Measurements from ENCODE around the gene NRL.

NRL gene

DNA sequence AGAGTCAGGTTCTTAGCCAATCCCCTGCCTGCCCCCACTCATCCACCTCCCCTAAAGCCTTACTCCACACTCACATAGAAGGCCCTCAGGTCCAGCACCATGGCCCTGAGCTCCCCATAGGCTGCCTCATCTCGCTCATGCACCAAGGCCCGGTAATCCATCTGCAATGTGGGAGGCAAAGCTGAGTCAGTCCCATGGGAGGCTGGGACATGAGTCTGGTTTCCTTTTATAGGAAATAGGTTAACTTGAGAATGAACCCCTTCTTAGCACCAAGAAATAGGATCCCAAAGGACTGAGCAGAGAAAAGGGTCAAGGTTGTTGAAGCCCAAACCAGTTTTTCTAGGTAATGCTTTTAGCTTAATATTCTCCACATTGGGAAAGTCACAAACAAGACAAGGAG is 28.8 kb upstream of the NRL start:
- no peak for DNase-seq

- peak; percentile 100 for DNase-seq
Observed at GRCh38 chr14:24141097-24141880, 26.5 kb upstream of the NRL start, which contains the start of gene EMC9. Gene EMC9, minus strand, starts transcription at chr14:24141591. Its CDS starts 287 bp downstream, at chr14:24141304.

DNA sequence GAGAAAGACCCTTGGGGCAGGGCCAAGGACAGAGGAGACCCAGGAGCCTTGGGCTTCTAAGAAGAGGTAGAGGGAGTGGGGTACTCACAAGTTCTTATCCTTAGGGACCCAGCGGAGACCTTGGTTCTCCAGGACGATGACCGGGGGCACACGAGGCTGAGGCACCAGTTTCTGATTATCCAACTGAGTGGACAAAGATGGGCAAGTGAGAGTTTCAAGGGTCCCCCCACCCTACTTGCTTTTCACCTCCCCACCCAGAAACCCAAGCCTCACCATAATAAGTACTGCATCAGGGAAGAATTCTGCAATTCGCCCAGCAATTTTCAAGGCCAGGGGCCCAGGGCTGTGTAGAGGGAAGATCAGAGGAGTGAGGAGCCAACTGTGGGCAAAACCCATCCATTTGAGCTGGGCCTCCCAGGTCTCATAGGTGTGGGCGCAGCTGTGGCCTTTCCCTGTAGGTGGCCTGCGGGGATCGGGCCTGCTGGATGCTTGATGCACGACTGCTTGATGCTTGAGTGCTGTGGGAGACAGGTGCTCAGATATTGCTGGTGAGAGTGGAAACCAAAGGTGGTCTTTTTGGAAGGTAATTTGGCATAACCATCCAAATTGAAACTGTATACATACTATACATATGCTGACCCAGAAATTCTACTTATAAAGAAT is 24.7 kb upstream of the NRL start:
- peak; percentile 46 to 58 for DNase-seq

DNA sequence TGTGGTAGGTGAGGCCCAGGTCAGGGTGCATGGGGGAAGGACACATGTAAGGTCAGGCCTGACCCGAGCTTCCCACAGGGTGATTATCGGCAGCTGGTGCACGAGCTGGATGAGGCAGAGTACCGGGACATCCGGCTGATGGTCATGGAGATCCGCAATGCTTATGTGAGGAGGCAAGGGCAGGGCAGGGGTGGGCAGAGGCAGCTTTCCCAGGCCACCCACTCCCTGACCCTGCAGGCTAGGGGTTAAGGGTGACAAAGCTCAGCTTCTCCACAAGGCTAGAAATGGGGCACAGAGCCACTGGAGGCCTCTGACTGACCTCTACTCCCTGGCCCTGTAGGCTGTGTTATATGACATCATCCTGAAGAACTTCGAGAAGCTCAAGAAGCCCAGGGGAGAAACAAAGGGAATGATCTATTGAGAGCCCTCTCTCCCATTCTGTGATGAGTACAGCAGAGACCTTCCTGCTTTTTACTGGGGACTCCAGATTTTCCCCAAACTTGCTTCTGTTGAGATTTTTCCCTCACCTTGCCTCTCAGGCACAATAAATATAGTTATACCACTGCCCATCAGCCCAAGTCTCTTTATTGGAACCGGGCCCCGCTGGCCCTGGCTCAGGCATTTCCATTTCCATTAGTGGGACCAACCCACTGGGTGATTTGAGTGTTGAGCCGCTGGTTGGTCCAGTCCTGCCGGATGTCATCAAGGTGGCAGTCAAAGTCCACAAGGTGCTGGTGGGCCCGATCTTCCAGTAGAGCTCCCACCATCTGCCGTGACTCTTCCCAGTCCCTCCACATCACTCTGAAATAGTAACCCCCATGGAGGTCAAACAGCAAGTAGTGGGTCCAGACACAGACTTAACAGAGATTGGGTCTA is 23.9 kb upstream of the NRL start:
- no peak for DNase-seq

GRCh38 chr14:24137529-24138395 is 23.0 kb upstream of the NRL start:
- no peak for DNase-seq

DNA sequence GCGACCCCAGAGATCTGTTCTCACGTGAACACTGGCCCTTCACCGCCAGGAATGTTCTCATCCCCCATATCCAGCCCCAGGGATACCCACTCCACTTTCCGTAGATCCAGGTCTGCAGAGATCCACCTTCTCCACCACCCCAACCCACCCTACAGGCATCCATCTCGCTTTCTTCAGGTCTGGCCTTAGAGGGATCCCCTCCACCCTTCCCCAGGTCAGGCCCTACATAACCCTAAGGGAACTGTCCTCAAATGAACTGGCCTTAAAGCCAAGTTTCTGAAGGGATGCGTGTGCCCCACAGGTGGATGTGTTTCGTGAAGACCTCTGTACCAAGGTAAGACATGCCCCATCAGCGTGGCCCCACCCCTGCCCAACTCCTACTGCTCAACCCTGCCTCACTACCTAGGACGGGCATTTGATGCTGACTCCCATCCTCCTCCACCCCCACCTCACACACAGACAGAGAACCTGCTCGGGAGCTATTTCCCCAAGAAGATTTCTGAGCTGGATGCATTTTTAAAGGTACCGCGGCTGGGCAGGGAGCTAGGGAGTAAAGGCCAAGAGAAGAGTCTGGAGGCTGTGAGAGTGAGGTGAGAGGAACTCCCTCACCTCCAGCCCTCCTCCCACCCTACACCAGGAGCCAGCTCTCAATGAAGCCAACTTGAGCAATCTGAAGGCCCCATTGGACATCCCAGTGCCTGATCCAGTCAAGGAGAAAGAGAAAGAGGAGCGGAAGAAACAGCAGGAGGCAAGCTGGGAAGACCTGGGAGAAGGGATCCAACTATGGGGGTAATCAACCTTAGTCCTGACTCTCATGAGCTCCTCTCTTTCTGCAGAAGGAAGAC is 22.2 kb upstream of the NRL start:
- peak in 1 of 2 experiments; percentile 42 for DNase-seq

- DNase-seq = peak; percentile 95
Observed at GRCh38 chr14:24135834-24136683, 21.3 kb upstream of the NRL start, which contains the start of gene PSME1. Gene PSME1, plus strand, starts transcription at chr14:24136194. Its CDS starts 69 bp downstream, at chr14:24136263.

GRCh38 chr14:24135584-24135833 is 20.8 kb upstream of the NRL start:
- no peak for DNase-seq

- DNase-seq = no peak
Observed at GRCh38 chr14:24133735-24134134, 19.0 kb upstream of the NRL start.

DNA sequence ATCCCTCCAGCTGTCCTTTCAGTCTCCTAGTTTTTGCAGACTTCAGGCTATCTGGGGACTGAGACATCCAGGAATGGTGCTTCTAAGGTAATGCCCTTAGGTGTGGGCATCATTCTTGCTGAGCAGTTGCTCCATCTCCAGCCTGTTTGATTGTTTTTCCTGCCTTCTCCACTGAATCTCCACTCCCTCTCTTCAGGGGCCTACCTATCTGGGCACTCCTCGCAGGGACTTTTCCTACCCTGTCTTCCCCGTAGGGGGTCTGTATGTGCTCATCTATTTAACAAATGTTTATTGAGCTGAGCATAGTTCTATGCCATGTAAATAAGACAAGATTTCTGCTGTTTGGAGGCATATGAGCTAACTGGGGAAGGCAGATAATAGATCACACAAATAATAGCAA is 18.2 kb upstream of the NRL start:
- DNase-seq = no peak

DNA sequence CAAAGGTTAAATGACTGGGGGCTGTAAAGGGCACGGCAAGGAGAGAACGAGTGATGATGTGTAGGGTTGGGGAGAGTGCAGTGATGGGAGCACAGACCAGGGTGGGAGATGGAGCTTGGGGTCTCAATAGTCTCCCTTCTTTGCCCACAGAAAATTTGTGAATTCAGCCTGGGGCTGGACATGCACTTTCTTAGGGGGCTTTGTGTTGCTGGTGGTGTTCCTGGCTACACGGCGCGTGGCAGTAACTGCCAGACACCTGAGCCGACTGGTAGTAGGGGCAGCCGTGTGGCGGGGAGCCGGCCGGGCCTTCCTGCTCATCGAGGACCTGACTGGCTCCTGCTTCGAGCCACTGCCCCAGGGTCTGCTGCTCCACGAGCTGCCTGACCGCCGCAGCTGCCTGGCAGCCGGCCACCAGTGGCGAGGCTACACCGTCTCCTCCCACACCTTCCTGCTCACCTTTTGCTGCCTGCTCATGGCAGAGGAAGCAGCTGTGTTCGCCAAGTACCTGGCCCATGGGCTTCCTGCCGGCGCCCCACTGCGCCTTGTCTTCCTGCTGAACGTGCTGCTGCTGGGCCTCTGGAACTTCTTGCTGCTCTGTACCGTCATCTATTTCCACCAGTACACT is 17.4 kb upstream of the NRL start:
- DNase-seq = peak in 1 of 2 experiments; percentile 29

DNA sequence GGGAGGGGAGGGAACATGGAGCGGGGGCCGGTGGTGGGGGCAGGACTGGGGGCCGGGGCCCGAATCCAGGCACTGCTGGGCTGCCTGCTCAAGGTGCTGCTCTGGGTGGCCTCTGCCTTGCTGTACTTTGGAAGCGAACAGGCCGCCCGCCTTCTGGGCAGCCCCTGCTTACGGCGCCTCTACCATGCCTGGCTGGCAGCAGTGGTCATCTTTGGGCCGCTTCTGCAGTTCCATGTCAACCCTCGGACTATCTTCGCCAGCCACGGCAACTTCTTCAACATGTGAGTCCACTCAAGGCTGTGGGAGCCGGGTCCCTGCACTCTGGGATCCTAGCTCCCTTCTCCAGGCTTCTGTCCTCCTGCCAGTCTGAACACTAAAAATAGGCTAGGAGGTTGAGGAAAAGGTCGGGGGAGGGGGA is 16.8 kb upstream of the NRL start:
- no peak for DNase-seq

DNA sequence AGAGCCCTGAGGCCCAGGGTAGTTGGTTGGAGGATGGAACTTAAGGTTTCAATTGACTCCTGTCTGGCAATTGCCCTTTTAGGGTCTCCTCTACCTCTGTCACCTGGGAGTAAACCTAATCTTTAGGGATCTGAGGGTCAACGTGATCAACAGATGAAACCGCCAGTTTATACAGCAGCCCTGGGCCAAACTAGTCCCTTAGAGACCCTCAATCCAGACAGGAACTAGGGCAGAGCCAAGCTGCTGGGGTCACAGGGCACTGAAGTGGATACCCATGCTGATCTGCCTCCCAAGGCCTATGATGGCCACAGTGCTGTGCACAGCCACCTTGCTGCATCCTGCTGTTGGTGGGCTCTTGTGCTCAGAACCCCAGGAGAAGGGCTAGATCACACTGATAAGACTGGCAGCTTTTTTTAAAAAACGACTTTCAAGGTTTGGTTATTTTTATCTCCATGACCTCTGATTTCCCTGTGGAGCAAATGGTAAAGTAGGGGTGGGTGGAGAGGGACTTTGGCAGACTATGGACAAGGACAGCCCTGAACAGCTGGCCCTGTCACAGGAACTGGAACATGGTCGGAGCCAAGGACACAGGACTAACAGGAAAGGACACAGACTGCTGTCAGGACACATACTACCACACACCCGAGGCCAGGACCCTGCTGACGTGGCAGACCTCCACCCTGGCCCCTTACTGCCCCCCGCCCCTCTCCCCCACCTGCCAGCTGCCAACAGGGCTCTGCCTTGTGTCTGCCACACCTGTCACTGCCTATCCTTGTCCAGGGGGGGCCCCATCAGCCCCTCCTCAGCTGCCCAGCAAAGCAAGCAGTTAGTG is 16.2 kb upstream of the NRL start:
- no peak for DNase-seq

GRCh38 chr14:24130380-24130716 is 15.6 kb upstream of the NRL start, which contains the start of gene FITM1:
Gene FITM1, plus strand, starts transcription at chr14:24130659. Its CDS starts 905 bp downstream, at chr14:24131564.
- DNase-seq = no peak

- DNase-seq = no peak
Observed at GRCh38 chr14:24129410-24129998, 14.8 kb upstream of the NRL start.

GRCh38 chr14:24127673-24128072 is 12.9 kb upstream of the NRL start:
- DNase-seq = no peak

GRCh38 chr14:24126939-24127338 is 12.2 kb upstream of the NRL start:
- DNase-seq = no peak

All from activated CD4-positive, alpha-beta T cell treated with anti-CD3 and anti-CD28 coated beads, Interleukin-2, amount 50 U/mL, for 48 hours (primary cell).